ENCODE data around the gene BMS1. TPM values are rescaled to one million over a fixed set of nuclear protein-coding genes. Genes with fewer than 3 reads are reported as not detected.

Gene BMS1
- total RNA-seq, 1 donor from 2014 or later = 10.4 TPM

GRCh38 chr10:42878821-42879195 is 96.2 kb downstream of the BMS1 start:
- Histone ChIP-seq H3K4me1 (ENCODE audit: control insufficient read depth in 3 of 3, insufficient read depth in 3 of 3, low read length in 3 of 3) (peaks cover 0 to 5% (median 3%) of the 10 kb centered on the region in 3 donors), H3K27me3 (ENCODE audit: control insufficient read depth in 3 of 3, insufficient read depth in 3 of 3, low read length in 3 of 3) (peaks cover 3 to 29% (median 13%) of the 10 kb centered on the region in 3 donors), H3K9ac (ENCODE audit: low read depth in 1 of 3, low read length in 3 of 3) (no peak overlapping the region), H3K9me3 (ENCODE audit: control insufficient read depth in 3 of 3, low read length in 3 of 3) (peaks cover 0 to 5% (median 0%) of the 10 kb centered on the region in 3 donors), H3K36me3 (ENCODE audit: control insufficient read depth in 3 of 3, insufficient read depth in 3 of 3, low read length in 3 of 3) (no peaks in the 10 kb centered on the region), H3K27ac (ENCODE audit: low read depth, low read length) (no peak overlapping the region), H3K4me3 (ENCODE audit: low read length in 3 of 3) (no peak overlapping the region)

GRCh38 chr10:42879380-42880254 is 97.0 kb downstream of the BMS1 start:
- peaks cover 3 to 29% (median 13%) of the 10 kb centered on the region in 3 donors for H3K27me3 ChIP-seq (ENCODE audit: control insufficient read depth in 3 of 3, insufficient read depth in 3 of 3, low read length in 3 of 3)
- H3K27ac ChIP-seq (ENCODE audit: low read depth, low read length) = no peak overlapping the region
- no peaks in the 10 kb centered on the region for H3K36me3 ChIP-seq (ENCODE audit: control insufficient read depth in 3 of 3, insufficient read depth in 3 of 3, low read length in 3 of 3)
- H3K4me1 ChIP-seq (ENCODE audit: control insufficient read depth in 3 of 3, insufficient read depth in 3 of 3, low read length in 3 of 3) = peaks cover 0 to 5% (median 3%) of the 10 kb centered on the region in 3 donors
- H3K4me3 ChIP-seq (ENCODE audit: low read length in 3 of 3) = no peak overlapping the region
- H3K9me3 ChIP-seq (ENCODE audit: control insufficient read depth in 3 of 3, low read length in 3 of 3) = peaks cover 0 to 5% (median 0%) of the 10 kb centered on the region in 3 donors
- no peak overlapping the region for H3K9ac ChIP-seq (ENCODE audit: low read depth in 1 of 3, low read length in 3 of 3)

GRCh38 chr10:42880255-42880620 is 97.6 kb downstream of the BMS1 start:
- H3K9ac ChIP-seq (ENCODE audit: low read depth in 1 of 3, low read length in 3 of 3) = no peak overlapping the region
- H3K36me3 ChIP-seq (ENCODE audit: control insufficient read depth in 3 of 3, insufficient read depth in 3 of 3, low read length in 3 of 3) = no peaks in the 10 kb centered on the region
- H3K27ac ChIP-seq (ENCODE audit: low read depth, low read length) = no peak overlapping the region
- H3K9me3 ChIP-seq (ENCODE audit: control insufficient read depth in 3 of 3, low read length in 3 of 3) = peaks cover 0 to 5% (median 0%) of the 10 kb centered on the region in 3 donors
- peaks cover 0 to 5% (median 3%) of the 10 kb centered on the region in 3 donors for H3K4me1 ChIP-seq (ENCODE audit: control insufficient read depth in 3 of 3, insufficient read depth in 3 of 3, low read length in 3 of 3)
- H3K4me3 ChIP-seq (ENCODE audit: low read length in 3 of 3) = no peak overlapping the region
- H3K27me3 ChIP-seq (ENCODE audit: control insufficient read depth in 3 of 3, insufficient read depth in 3 of 3, low read length in 3 of 3) = peaks cover 3 to 28% (median 7%) of the 10 kb centered on the region in 3 donors

- H3K36me3 ChIP-seq (ENCODE audit: control insufficient read depth in 3 of 3, insufficient read depth in 3 of 3, low read length in 3 of 3) = no peaks in the 10 kb centered on the region
- H3K27me3 ChIP-seq (ENCODE audit: control insufficient read depth in 3 of 3, insufficient read depth in 3 of 3, low read length in 3 of 3) = peaks cover 0 to 18% (median under 1%) of the 10 kb centered on the region in 3 donors
- no peak overlapping the region for H3K27ac ChIP-seq (ENCODE audit: low read depth, low read length)
- H3K4me1 ChIP-seq (ENCODE audit: control insufficient read depth in 3 of 3, insufficient read depth in 3 of 3, low read length in 3 of 3) = no peaks in the 10 kb centered on the region
- H3K9ac ChIP-seq (ENCODE audit: low read depth in 1 of 3, low read length in 3 of 3) = no peak overlapping the region
- H3K9me3 ChIP-seq (ENCODE audit: control insufficient read depth in 3 of 3, low read length in 3 of 3) = peaks cover 0 to 5% (median 0%) of the 10 kb centered on the region in 3 donors
- H3K4me3 ChIP-seq (ENCODE audit: low read length in 3 of 3) = no peak overlapping the region
Observed at GRCh38 chr10:42882597-42882996, 100.0 kb downstream of the BMS1 start.

Small RNAs within 50 kb of the gene (small RNA-seq; reads per million reads assigned to genes)
- gene RNU6-885P = not detected

Other genes starting within 250 kb of the BMS1 start
- 8.4 TPM for gene ZNF33B, start 144.2 kb upstream of the BMS1 start, total RNA-seq